Right atrium auricular region (tissue), 2 donors: ENCODE results near the gene CPA2. TPM values are rescaled to one million over a fixed set of nuclear protein-coding genes. Genes with fewer than 3 reads are reported as not detected.

Source experiments
- DNase-seq: peaks from one replicate; pipeline ENCODE4 v3.0.0-alpha.2; 2019; ENCODE audit warnings: low spot score
- H3K27ac ChIP-seq, 2 donors: fragments of 200-600 bp; sonication (generic); 1 replicate in 1 of 2; 2 replicates in 1 of 2; pipeline ENCODE4 v1.5.1; 2016 to 2019
- H3K27me3 ChIP-seq, 2 donors: fragments of 200-600 bp; sonication (generic); one replicate each; pipeline versions ENCODE4 v1.5.1 to v1.6.0; 2017 to 2019
- H3K36me3 ChIP-seq: fragments of 200-600 bp; sonication (generic); one replicate; pipeline ENCODE4 v1.5.1; 2016
- H3K4me1 ChIP-seq, 2 donors: fragments of 200-600 bp; sonication (generic); one replicate each; pipeline versions ENCODE4 v1.5.1 to v1.6.0; 2017 to 2019
- H3K4me3 ChIP-seq, 2 donors: fragments of 200-600 bp; sonication (generic); 1 replicate in 1 of 2; 2 replicates in 1 of 2; pipeline ENCODE4 v1.5.1; 2017 to 2019; ENCODE audit warnings: mild to moderate bottlenecking in 1 of 2, moderate library complexity in 1 of 2
- H3K9me3 ChIP-seq, 2 donors: fragments of 200-600 bp; sonication (generic); one replicate each; pipeline ENCODE4 v1.5.1; 2019
- CTCF ChIP-seq, 2 donors: fragments of 200-600 bp; sonication (generic); IDR thresholded peaks; one replicate each; pipeline ENCODE4 v1.5.1; 2019; ENCODE audit warnings: antibody characterized with exemption in 2 of 2
- total RNA-seq, 2 donors: library from RNA; depleted of rRNA; stranded (reverse); fragments of >200 nt; gene quantifications; one replicate each; pipeline ENCODE4 v1.1.0, GENCODE V29; 2016

Gene CPA2
- total RNA-seq, 2 donors from 2014 or later, result not detected

DNA sequence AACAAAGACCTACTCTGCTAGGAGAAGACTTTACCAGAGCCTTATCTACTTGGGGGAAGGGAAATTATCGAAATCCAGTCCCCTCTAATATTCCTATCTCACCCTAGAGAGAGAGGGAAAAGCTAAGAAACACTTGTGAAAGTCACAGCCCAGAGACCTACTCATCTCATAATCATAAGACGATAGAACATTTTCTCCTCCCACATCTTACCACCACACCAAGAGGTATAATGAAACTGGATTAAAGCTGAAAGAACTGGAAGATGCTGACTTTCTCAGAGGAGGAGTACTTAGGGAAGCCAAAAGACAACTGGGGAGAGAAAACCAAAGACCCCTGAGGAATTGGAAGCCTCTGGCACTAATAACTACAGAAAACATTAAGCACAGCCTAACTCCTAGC is 67.2 kb downstream of the CPA2 start:
- Histone ChIP-seq H3K9me3 (no peaks in the 10 kb centered on the region), H3K27ac (no peak overlapping the region), H3K4me3 (no peak overlapping the region), H3K36me3 (no peaks in the 10 kb centered on the region), H3K4me1 (no peaks in the 10 kb centered on the region), H3K27me3 (no peaks in the 10 kb centered on the region)
- no peak for TF ChIP-seq CTCF (IDR thresholded peaks at IDR 0.05)
- no peak for DNase-seq

GRCh38 chr7:130334274-130334673 is 67.6 kb downstream of the CPA2 start:
- Histone ChIP-seq H3K9me3 (no peaks in the 10 kb centered on the region), H3K4me3 (no peak overlapping the region), H3K36me3 (no peaks in the 10 kb centered on the region), H3K4me1 (no peaks in the 10 kb centered on the region), H3K27ac (no peak overlapping the region), H3K27me3 (no peaks in the 10 kb centered on the region)
- no peak for TF ChIP-seq CTCF (IDR thresholded peaks at IDR 0.05)
- DNase-seq, result no peak

DNA sequence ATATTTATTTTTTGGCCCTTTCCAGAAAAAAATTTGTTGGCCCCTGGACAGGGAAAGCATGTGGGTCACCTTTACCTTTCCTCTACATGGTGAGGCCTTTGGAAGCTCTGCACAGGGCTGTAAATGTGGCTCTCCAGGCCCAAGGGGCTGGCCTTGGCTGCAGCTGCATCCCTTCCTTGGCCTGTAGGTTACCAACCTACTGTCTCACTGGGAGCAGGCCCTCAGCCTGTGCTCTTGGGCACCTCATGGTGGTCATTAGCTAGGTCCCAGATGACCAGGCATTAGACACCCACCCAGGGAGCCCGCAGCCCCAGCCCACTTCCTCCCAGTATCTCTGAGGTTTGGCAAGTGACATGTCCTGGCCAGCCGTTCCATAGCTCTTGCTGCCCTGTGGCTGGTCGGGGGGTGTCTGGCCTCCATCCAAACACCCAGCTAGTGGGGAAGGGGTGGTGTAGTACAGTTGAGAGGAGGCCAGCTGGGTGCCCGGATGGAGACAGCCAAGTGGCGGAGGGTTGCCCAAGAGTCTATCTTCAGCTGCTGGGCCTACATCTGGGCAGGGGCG is 70.8 kb downstream of the CPA2 start:
- no peak overlapping the region for H3K4me3 ChIP-seq
- no peaks in the 10 kb centered on the region for H3K27me3 ChIP-seq
- H3K36me3 ChIP-seq, result no peaks in the 10 kb centered on the region
- no peaks in the 10 kb centered on the region for H3K4me1 ChIP-seq
- TF ChIP-seq CTCF (IDR thresholded peaks at IDR 0.05), result no peak
- DNase-seq, result no peak
- H3K9me3 ChIP-seq, result no peaks in the 10 kb centered on the region
- no peak overlapping the region for H3K27ac ChIP-seq

DNA sequence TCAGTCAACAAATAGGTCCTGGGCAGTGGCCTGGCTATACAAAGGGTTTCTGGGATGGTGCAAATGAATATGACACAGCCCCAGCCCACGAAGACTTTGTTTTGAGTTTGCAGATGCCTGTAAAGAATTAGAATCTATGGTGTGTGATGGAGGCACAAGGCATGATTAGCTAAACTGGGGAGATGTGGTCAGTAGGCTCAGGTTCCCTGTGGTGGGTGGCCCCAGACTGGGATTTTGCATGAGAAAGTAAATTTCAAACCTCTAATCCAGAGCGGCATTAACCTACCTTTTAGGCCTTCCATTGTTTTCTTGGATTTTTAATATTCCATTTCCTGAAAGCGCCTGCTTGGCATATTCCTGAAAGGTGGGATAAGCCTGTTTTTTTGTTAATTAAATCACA is 71.6 kb downstream of the CPA2 start:
- no peaks in the 10 kb centered on the region for H3K27me3 ChIP-seq
- H3K27ac ChIP-seq, result no peak overlapping the region
- no peaks in the 10 kb centered on the region for H3K9me3 ChIP-seq
- H3K4me1 ChIP-seq, result no peaks in the 10 kb centered on the region
- no peaks in the 10 kb centered on the region for H3K36me3 ChIP-seq
- DNase-seq, result no peak
- TF ChIP-seq CTCF (IDR thresholded peaks at IDR 0.05), result no peak
- H3K4me3 ChIP-seq, result no peak overlapping the region

Other genes with a start within 250 kb of the CPA2 start
- gene ZC3HC1, start 215.5 kb upstream of the CPA2 start, total RNA-seq, result 10 to 100 TPM; 12.1 to 12.8 TPM
- gene KLHDC10, start 196.3 kb upstream of the CPA2 start, total RNA-seq, result 10 to 100 TPM; 16.7 to 19.1 TPM
- 1 to 10 TPM; 7.3 to 8.8 TPM for gene TMEM209, start 61.5 kb upstream of the CPA2 start, total RNA-seq
- gene SSMEM1, start 59.0 kb upstream of the CPA2 start, total RNA-seq, result not detected
- gene CPA4, start 26.3 kb downstream of the CPA2 start, total RNA-seq, result 1 to 10 TPM; 2.0 to 6.0 TPM
- gene CPA5, start 78.0 kb downstream of the CPA2 start, total RNA-seq, result not detected
- gene CPA1, start 113.6 kb downstream of the CPA2 start, total RNA-seq, result not detected
- gene CEP41, start 174.2 kb downstream of the CPA2 start, total RNA-seq, result 1 to 10 TPM; 1.5 to 5.5 TPM
- gene MEST, start 225.2 kb downstream of the CPA2 start, total RNA-seq, result 10 to 100 TPM in 1 of 2 donors, 1 to 10 TPM in 1; 7.2 to 27.8 TPM